PC-3 (cell line): Measurements from ENCODE around the gene ABHD2. TPM values are rescaled to one million over a fixed set of nuclear protein-coding genes. Genes with fewer than 3 reads are reported as not detected.

ENCODE experiments used
- ATAC-seq: fragments of 200-7000 bp; cut with Tn5 transposase; 2 replicates; pipeline ENCODE4 v1.9.1; 2020; ENCODE audit warnings: mild to moderate bottlenecking, moderate library complexity
- BruUV-seq: library from RNA; stranded (reverse); fragments of 400-500 nt; replicated peaks from 2 replicates; lab custom pipeline; 2021; lab: Mats Ljungman, UMichigan
- CTCF ChIA-PET: fragments of 300-600 bp; sonication (Branson Sonifier 250); formaldehyde crosslinking; loops from one replicate; lab custom pipeline; 2022; ENCODE audit warnings: antibody characterized with exemption; lab: Charles Lee
- POLR2A ChIA-PET: fragments of 300-600 bp; sonication (Branson Sonifier 250); formaldehyde crosslinking; loops from one replicate; lab custom pipeline; 2022; ENCODE audit warnings: antibody characterized with exemption; ENCODE audit not compliant: unreplicated experiment; lab: Charles Lee
- DNase-seq: peaks from one replicate; pipeline ENCODE4 v3.0.0-alpha.2; 2015
- H2AFZ ChIP-seq: fragments of 300-600 bp; sonication (generic); 2 replicates; pipeline ENCODE4 v1.6.0; 2016; ENCODE audit warnings: antibody characterized with exemption, low read length
- H3F3A ChIP-seq: fragments of 300-600 bp; sonication (generic); one replicate; pipeline ENCODE4 v1.6.0; 2017; ENCODE audit warnings: antibody characterized with exemption, low read length, control low read depth, mild to moderate bottlenecking; ENCODE audit not compliant: unreplicated experiment
- H3K27ac ChIP-seq: fragments of 300-600 bp; sonication (generic); 2 replicates; pipeline ENCODE4 v1.5.1; 2016; ENCODE audit warnings: mild to moderate bottlenecking, low read length
- H3K27me3 ChIP-seq: fragments of 300-600 bp; sonication (generic); 2 replicates; pipeline ENCODE4 v1.6.1; 2016; ENCODE audit warnings: low read length, mixed read lengths
- H3K36me3 ChIP-seq: fragments of 300-600 bp; sonication (generic); 2 replicates; pipeline ENCODE4 v1.6.1; 2016; ENCODE audit warnings: low read depth, mixed run types, low read length, mixed read lengths
- H3K4me1 ChIP-seq: fragments of 300-600 bp; sonication (generic); 2 replicates; pipeline ENCODE4 v1.5.1; 2016; ENCODE audit warnings: low read length; ENCODE audit not compliant: insufficient read depth
- H3K4me2 ChIP-seq: fragments of 300-600 bp; sonication (generic); 2 replicates; pipeline ENCODE4 v1.6.0; 2016; ENCODE audit warnings: low read length
- H3K4me3 ChIP-seq: fragments of 300-600 bp; sonication (generic); 2 replicates; pipeline ENCODE4 v1.5.1; 2016; ENCODE audit warnings: mild to moderate bottlenecking, low read length, mixed read lengths
- H3K79me2 ChIP-seq: fragments of 300-600 bp; sonication (generic); 2 replicates; pipeline ENCODE4 v1.6.1; 2017; ENCODE audit warnings: low read length, mixed read lengths
- H3K9ac ChIP-seq: fragments of 300-600 bp; sonication (generic); 2 replicates; pipeline ENCODE4 v1.6.0; 2016; ENCODE audit warnings: mild to moderate bottlenecking, low read length
- H3K9me2 ChIP-seq: fragments of 300-600 bp; sonication (generic); replicated peaks from 2 replicates; pipeline ENCODE4 v1.6.1; 2016; ENCODE audit warnings: mixed run types, low read length, mixed read lengths
- H3K9me3 ChIP-seq: fragments of 300-600 bp; sonication (generic); 2 replicates; pipeline ENCODE4 v1.6.1; 2016; ENCODE audit warnings: low read length, mixed read lengths
- H4K20me1 ChIP-seq: fragments of 300-600 bp; sonication (generic); 2 replicates; pipeline ENCODE4 v1.6.1; 2016; ENCODE audit warnings: low read length, mixed read lengths
- CTCF ChIP-seq: fragments of 300-600 bp; sonication (generic); conservative IDR thresholded peaks from 2 replicates; pipeline ENCODE4 v1.5.1; 2017; ENCODE audit warnings: antibody characterized with exemption, low read depth, mild to moderate bottlenecking, low read length
- EZH2 ChIP-seq: fragments of 300-600 bp; sonication (generic); IDR thresholded peaks from one replicate; pipeline ENCODE4 v1.6.1; 2017; ENCODE audit warnings: antibody characterized with exemption, mild to moderate bottlenecking, low read length; ENCODE audit not compliant: unreplicated experiment
- EZH2phosphoT487 ChIP-seq: fragments of 300-600 bp; sonication (generic); IDR thresholded peaks from 2 replicates; pipeline ENCODE4 v1.6.1; 2018; ENCODE audit warnings: mild to moderate bottlenecking, antibody characterized with exemption, low read length, borderline replicate concordance
- intact Hi-C: fragments of 100-400 bp; cut with micrococcal nuclease; formaldehyde crosslinking; loops from 2 replicates; pipeline ENCODE4 v1.9.0; 2023
- total RNA-seq: library from RNA; depleted of rRNA; stranded (reverse); fragments of >200 nt; gene quantifications from 2 replicates; pipeline ENCODE4 v1.2.3, GENCODE V29; 2014

Gene ABHD2
- total RNA-seq, 1 experiment from 2014 or later = 34.0 TPM

- ChIA-PET POLR2A (no interaction called here), CTCF (interaction anchor here (0.5 kb wide), 1 partner anchor 49 kb away, joined by 3 read pairs; no protein-coding TSS in a partner anchor)
- Histone ChIP-seq H3K27ac (no peak overlapping the region), H3F3A (no peaks in the 10 kb centered on the region), H3K9me3 (no peaks in the 10 kb centered on the region), H3K4me1 (no peaks in the 10 kb centered on the region), H3K4me2 (no peak overlapping the region), H3K36me3 (no peaks in the 10 kb centered on the region; the same call in 1 of the 2 replicates), H3K4me3 (no peak overlapping the region), H3K27me3 (no peaks in the 10 kb centered on the region), H3K9ac (no peak overlapping the region), H3K9me2 (no peaks in the 10 kb centered on the region), H2AFZ (no peak overlapping the region), H3K79me2 (no peaks in the 10 kb centered on the region), H4K20me1 (no peaks in the 10 kb centered on the region)
- BruUV-seq = no TSS peak
- intact Hi-C loops = no loop called here
- no peak for TF ChIP-seq CTCF
- no peak for TF ChIP-seq EZH2phosphoT487
- DNase-seq (no peak), ATAC-seq (no peak)
These were observed 99.2 kb downstream of the ABHD2 start for GRCh38 chr15:89187301-89187985.

- H3K27ac ChIP-seq = no peak overlapping the region
- BruUV-seq = no TSS peak
- no peaks in the 10 kb centered on the region for H3F3A ChIP-seq
- ATAC-seq = no peak
- TF ChIP-seq CTCF = no peak
- TF ChIP-seq EZH2phosphoT487 = no peak
- no peak for TF ChIP-seq EZH2
- no peaks in the 10 kb centered on the region for H3K4me1 ChIP-seq
- ChIA-PET CTCF (no interaction called here), POLR2A (no interaction called here)
- H3K27me3 ChIP-seq = no peaks in the 10 kb centered on the region
- H2AFZ ChIP-seq = no peak overlapping the region
- no peak overlapping the region for H3K4me3 ChIP-seq
- H3K9me3 ChIP-seq = no peaks in the 10 kb centered on the region
- no peak overlapping the region for H3K9ac ChIP-seq
- intact Hi-C loops = no loop called here
- peaks cover 3% of the 10 kb centered on the region; the same call in 1 of the 2 replicates for H3K36me3 ChIP-seq
- H4K20me1 ChIP-seq = no peaks in the 10 kb centered on the region
- H3K9me2 ChIP-seq = no peaks in the 10 kb centered on the region
- no peaks in the 10 kb centered on the region for H3K79me2 ChIP-seq
- H3K4me2 ChIP-seq = no peak overlapping the region
- no peak for DNase-seq
These were observed 99.8 kb downstream of the ABHD2 start for GRCh38 chr15:89187986-89188514.

GRCh38 chr15:89192136-89192535 lies 103.9 kb downstream of the ABHD2 start:
- no peak overlapping the region for H2AFZ ChIP-seq
- H3K9me3 ChIP-seq = no peaks in the 10 kb centered on the region
- no peak overlapping the region for H3K4me3 ChIP-seq
- no peaks in the 10 kb centered on the region for H3K79me2 ChIP-seq
- ATAC-seq = no peak
- no peak overlapping the region for H3K27ac ChIP-seq
- BruUV-seq = no TSS peak
- no peak for DNase-seq
- no peak overlapping the region for H3K4me2 ChIP-seq
- CTCF ChIA-PET = no interaction called here
- H3K4me1 ChIP-seq = peaks cover 6% of the 10 kb centered on the region
- POLR2A ChIA-PET = no interaction called here
- intact Hi-C loops = no loop called here
- H3K9ac ChIP-seq = no peak overlapping the region
- H3K36me3 ChIP-seq = peaks cover 5% of the 10 kb centered on the region; the same call in 1 of the 2 replicates
- TF ChIP-seq CTCF (no peak), EZH2phosphoT487 (no peak), EZH2 (no peak)
- no peaks in the 10 kb centered on the region for H3K9me2 ChIP-seq
- H3F3A ChIP-seq = no peaks in the 10 kb centered on the region
- H4K20me1 ChIP-seq = no peaks in the 10 kb centered on the region
- H3K27me3 ChIP-seq = no peaks in the 10 kb centered on the region
